Caco-2 (cell line): ENCODE results near the gene KLK3. TPM values are rescaled to one million over a fixed set of nuclear protein-coding genes. Genes with fewer than 3 reads are reported as not detected.

Experiments
- BruUV-seq: library from RNA; stranded (reverse); fragments of 400-500 nt; replicated peaks from 2 replicates; lab custom pipeline; 2021; lab: Mats Ljungman, UMichigan
- CTCF ChIA-PET: fragments of 300-600 bp; sonication (Branson Sonifier 250); formaldehyde crosslinking; loops from one replicate; lab custom pipeline; 2022; ENCODE audit warnings: antibody characterized with exemption; lab: Charles Lee
- POLR2A ChIA-PET: fragments of 300-600 bp; sonication (Branson Sonifier 250); formaldehyde crosslinking; loops from one replicate; lab custom pipeline; 2022; ENCODE audit warnings: antibody characterized with exemption; lab: Charles Lee
- DNase-seq, 2 experiments: peaks; one replicate each; pipeline versions ENCODE4 v3.0.0 to v3.0.0-alpha.2; 2020 to 2022
- H3K27me3 ChIP-seq: replicated peaks from 2 replicates; pipeline ENCODE4 v1.6.0; 2011; ENCODE audit warnings: low read length; ENCODE audit not compliant: control insufficient read depth, insufficient read depth
- H3K36me3 ChIP-seq: 2 replicates; pipeline ENCODE4 v1.5.1; 2011; ENCODE audit warnings: low read length; ENCODE audit not compliant: control insufficient read depth, insufficient read depth
- H3K4me1 ChIP-seq: fragments of 250-450 bp; sonication (Bioruptor Pico); 2 replicates; pipeline ENCODE4 v1.5.1; 2020; ENCODE audit warnings: mild to moderate bottlenecking
- H3K4me3 ChIP-seq: 2 replicates; pipeline ENCODE4 v1.5.1; 2011; ENCODE audit warnings: low read depth, mild to moderate bottlenecking, control low read depth, low read length
- H3K9me3 ChIP-seq: fragments of 250-450 bp; sonication (Bioruptor Pico); 2 replicates; pipeline ENCODE4 v1.5.1; 2020; ENCODE audit warnings: mild to moderate bottlenecking, moderate library complexity
- H3K27ac Mint-ChIP-seq: one replicate; pipeline ENCODE4 v1.8.0; 2022; ENCODE audit warnings: mixed read lengths; ENCODE audit not compliant: unreplicated experiment
- H3K27me3 Mint-ChIP-seq: one replicate; pipeline ENCODE4 v1.8.0; 2022; ENCODE audit warnings: mixed read lengths; ENCODE audit not compliant: insufficient read depth, unreplicated experiment
- H3K36me3 Mint-ChIP-seq: one replicate; pipeline ENCODE4 v1.8.0; 2022; ENCODE audit warnings: mild to moderate bottlenecking, mixed read lengths; ENCODE audit not compliant: insufficient read depth, unreplicated experiment
- H3K4me1 Mint-ChIP-seq: one replicate; pipeline ENCODE4 v1.8.0; 2022; ENCODE audit warnings: low read depth, mixed read lengths; ENCODE audit not compliant: unreplicated experiment
- H3K4me3 Mint-ChIP-seq: one replicate; pipeline ENCODE4 v1.8.0; 2022; ENCODE audit warnings: mild to moderate bottlenecking, moderate library complexity, mixed read lengths; ENCODE audit not compliant: unreplicated experiment
- H3K9me3 Mint-ChIP-seq: one replicate; pipeline ENCODE4 v1.8.0; 2022; ENCODE audit warnings: mixed read lengths; ENCODE audit not compliant: unreplicated experiment
- CTCF ChIP-seq, 2 experiments: fragments of 200-600 bp in 1 of 2; IDR thresholded peaks; 1 replicate in 1 of 2; 2 replicates in 1 of 2; pipeline versions ENCODE4 v1.5.1 to v1.8.0; 2011 to 2022; ENCODE audit warnings: antibody characterized with exemption in 1 of 2, control low read depth in 1 of 2, inconsistent platforms in 1 of 2, low read depth in 1 of 2, low read length in 1 of 2, mild to moderate bottlenecking in 1 of 2, moderate library complexity in 1 of 2; ENCODE audit not compliant: insufficient read depth in 1 of 2, severe bottlenecking in 1 of 2, unreplicated experiment in 1 of 2
- intact Hi-C: fragments of 100-400 bp; cut with micrococcal nuclease; formaldehyde crosslinking; loops from one replicate; pipeline ENCODE4 v1.10.0; 2022; ENCODE audit not compliant: unreplicated experiment
- total RNA-seq: library from RNA; stranded (reverse); gene quantifications from 2 replicates; pipeline ENCODE4 v1.2.3, GENCODE V29; 2022

KLK3 gene
- total RNA-seq, 1 experiment from 2014 or later: not detected

GRCh38 chr19:50830266-50831025 is 24.3 kb upstream of the KLK3 start:
- Mint-ChIP-seq H3K4me1 (no peaks in the 10 kb centered on the region), H3K36me3 (peaks cover 16% of the 10 kb centered on the region), H3K4me3 (no peak overlapping the region), H3K27me3 (peaks cover 19% of the 10 kb centered on the region), H3K27ac (no peak overlapping the region), H3K9me3 (no peaks in the 10 kb centered on the region)
- no peak for TF ChIP-seq CTCF (IDR thresholded peaks at IDR 0.05; ENCODE audit: insufficient read depth in 1 of 2, low read depth in 1 of 2, low read length in 1 of 2, severe bottlenecking in 1 of 2, unreplicated experiment in 1 of 2)
- Histone ChIP-seq H3K9me3 (no peaks in the 10 kb centered on the region), H3K4me3 (no peak overlapping the region), H3K4me1 (no peaks in the 10 kb centered on the region), H3K36me3 (no peaks in the 10 kb centered on the region), H3K27me3 (no peaks in the 10 kb centered on the region)
- ChIA-PET POLR2A (no interaction called here), CTCF (no interaction called here)
- no peak for DNase-seq
- intact Hi-C loops: no loop called here
- no TSS peak for BruUV-seq

GRCh38 chr19:50831026-50831396 is 23.7 kb upstream of the KLK3 start:
- Mint-ChIP-seq H3K9me3 (no peaks in the 10 kb centered on the region), H3K4me3 (no peak overlapping the region), H3K27ac (no peak overlapping the region), H3K36me3 (peaks cover 17% of the 10 kb centered on the region), H3K27me3 (peaks cover 19% of the 10 kb centered on the region), H3K4me1 (peaks cover under 1% of the 10 kb centered on the region)
- ChIA-PET CTCF (no interaction called here), POLR2A (no interaction called here)
- Histone ChIP-seq H3K4me3 (no peak overlapping the region), H3K4me1 (no peaks in the 10 kb centered on the region), H3K27me3 (no peaks in the 10 kb centered on the region), H3K9me3 (no peaks in the 10 kb centered on the region), H3K36me3 (no peaks in the 10 kb centered on the region)
- no peak for DNase-seq
- no TSS peak for BruUV-seq
- intact Hi-C loops: no loop called here
- TF ChIP-seq CTCF (IDR thresholded peaks at IDR 0.05; ENCODE audit: insufficient read depth in 1 of 2, low read depth in 1 of 2, low read length in 1 of 2, severe bottlenecking in 1 of 2, unreplicated experiment in 1 of 2): no peak

GRCh38 chr19:50832666-50833065 is 22.0 kb upstream of the KLK3 start:
- H3K27me3 Mint-ChIP-seq: peaks cover 14% of the 10 kb centered on the region
- CTCF ChIA-PET: interaction anchor here (1.1 kb wide), 1 partner anchor 49 kb away, joined by 4 read pairs; no protein-coding TSS in a partner anchor

More at GRCh38 chr19:50832666-50833065, 22.0 kb upstream of the KLK3 start:
- Mint-ChIP-seq H3K4me3 (no peak overlapping the region), H3K27ac (no peak overlapping the region), H3K4me1 (peaks cover 6% of the 10 kb centered on the region), H3K9me3 (no peaks in the 10 kb centered on the region), H3K36me3 (peaks cover 18% of the 10 kb centered on the region)
- TF ChIP-seq CTCF (IDR thresholded peaks at IDR 0.05; ENCODE audit: insufficient read depth in 1 of 2, low read depth in 1 of 2, low read length in 1 of 2, severe bottlenecking in 1 of 2, unreplicated experiment in 1 of 2): no peak
- POLR2A ChIA-PET: no interaction called here
- no peaks in the 10 kb centered on the region for H3K9me3 ChIP-seq
- H3K27me3 ChIP-seq: no peaks in the 10 kb centered on the region
- H3K36me3 ChIP-seq: no peaks in the 10 kb centered on the region
- intact Hi-C loops: no loop called here
- no peak overlapping the region for H3K4me3 ChIP-seq
- peaks cover 4% of the 10 kb centered on the region; the same call in 1 of the 2 replicates for H3K4me1 ChIP-seq
- BruUV-seq: no TSS peak
- no peak for DNase-seq
